HFFc6 (cell line): ENCODE measurements around the gene HOXD11. TPM values are rescaled to one million over a fixed set of nuclear protein-coding genes. Genes with fewer than 3 reads are reported as not detected.

ENCODE experiments used
- microRNA-seq: library from miRNA; unstranded; fragments of <30 nt; microRNA quantifications from one replicate; pipeline ENCODE4, GENCODE V29; 2019
- total RNA-seq, 6 experiments: library from RNA; stranded (reverse); fragmentation: NEBNext Ultra II Directional; extraction: Animal tissue kit (Norgen Biotek cat#: 25700); gene quantifications; 2 replicates in 1 of 6; 3 replicates in 5 of 6; pipeline ENCODE4 v1.2.3, GENCODE V29; 2021

Gene HOXD11
- total RNA-seq, 6 experiments from 2014 or later, result 6.0 to 10.2 (median 7.6) TPM

Small RNA genes within 50 kb of the gene (microRNA-seq; reads per million reads assigned to microRNA genes)
- gene MIR10B, result 74.9 reads per million, percentile 46 among the genes with 10 or more reads in this experiment

Other genes starting within 250 kb of the HOXD11 start
- gene LNPK, start 105.0 kb upstream of the HOXD11 start, total RNA-seq, result 10 to 100 TPM; 54.9 to 78.3 (median 61.3) TPM
- gene EVX2, start 23.3 kb upstream of the HOXD11 start, total RNA-seq, result not detected
- gene HOXD13, start 14.6 kb upstream of the HOXD11 start, total RNA-seq, result 1 to 10 TPM; 1.2 to 1.7 (median 1.5) TPM
- gene HOXD12, start 7.5 kb upstream of the HOXD11 start, total RNA-seq, result under 1 TPM in 4 of 6 experiments, not detected in 2; 0.19 to 0.36 (median 0.26) TPM
- gene HOXD10, start 9.5 kb downstream of the HOXD11 start, total RNA-seq, result 10 to 100 TPM; 10.9 to 14.5 (median 12.8) TPM
- gene HOXD9, start 15.4 kb downstream of the HOXD11 start, total RNA-seq, result 1 to 10 TPM; 2.1 to 2.7 (median 2.4) TPM
- 1 to 10 TPM; 2.3 to 5.1 (median 4.6) TPM for gene HOXD8, start 22.4 kb downstream of the HOXD11 start, total RNA-seq
- gene HOXD4, start 44.3 kb downstream of the HOXD11 start, total RNA-seq, result under 1 TPM in 4 of 6 experiments, not detected in 2; 0.40 to 0.69 (median 0.57) TPM
- gene HOXD3, start 50.0 kb downstream of the HOXD11 start, total RNA-seq, result under 1 TPM in 3 of 6 experiments, not detected in 3; 0.25 to 0.38 (median 0.25) TPM
- gene HOXD1, start 81.4 kb downstream of the HOXD11 start, total RNA-seq, result not detected
- 10 to 100 TPM; 21.4 to 26.0 (median 24.3) TPM for gene MTX2, start 162.2 kb downstream of the HOXD11 start, total RNA-seq